IMR-90 (cell line): ENCODE results near the gene ECHS1. TPM values are rescaled to one million over a fixed set of nuclear protein-coding genes. Genes with fewer than 3 reads are reported as not detected.

ENCODE experiments used
- ATAC-seq: fragments of 200-7000 bp; cut with Tn5 transposase; 2 replicates; pipeline ENCODE4 v1.9.1; 2020; ENCODE audit warnings: low read depth, mild to moderate bottlenecking, moderate library complexity
- BruUV-seq: library from RNA; stranded (reverse); fragments of 400-500 nt; replicated peaks from 2 replicates; lab custom pipeline; 2021; lab: Mats Ljungman, UMichigan
- CTCF ChIA-PET: fragments of 300-600 bp; formaldehyde crosslinking; extraction: SDS; loops from one replicate; lab custom pipeline; 2021; ENCODE audit warnings: antibody characterized with exemption; lab: Yijun Ruan, JAX
- POLR2A ChIA-PET: fragments of 300-600 bp; sonication (Branson Sonifier 250); formaldehyde crosslinking; loops from one replicate; lab custom pipeline; 2022; ENCODE audit warnings: antibody characterized with exemption; ENCODE audit not compliant: unreplicated experiment; lab: Charles Lee
- DNase-seq: peaks from one replicate; pipeline ENCODE4 v3.0.0; 2013
- H2AFZ ChIP-seq: replicated peaks from 2 replicates; pipeline ENCODE3; 2013; ENCODE audit warnings: low read length, mild to moderate bottlenecking; ENCODE audit not compliant: poor library complexity
- H2AK5ac ChIP-seq: 2 replicates; pipeline ENCODE4 v1.6.1; 2013; ENCODE audit warnings: low read depth, low read length, inconsistent platforms
- H2AK9ac ChIP-seq: replicated peaks from 2 replicates; pipeline ENCODE3; 2013; ENCODE audit warnings: mild to moderate bottlenecking, low read depth, low read length, moderate library complexity; ENCODE audit not compliant: poor library complexity
- H2BK120ac ChIP-seq: 2 replicates; pipeline ENCODE4 v1.6.1; 2013; ENCODE audit warnings: low read depth, low read length, inconsistent platforms
- H2BK15ac ChIP-seq: 3 replicates; pipeline ENCODE4 v1.6.1; 2013; ENCODE audit warnings: low read depth, low read length, inconsistent platforms
- H2BK20ac ChIP-seq: 2 replicates; pipeline ENCODE4 v1.6.1; 2013; ENCODE audit warnings: low read depth, mild to moderate bottlenecking, inconsistent platforms, low read length, moderate library complexity
- H2BK5ac ChIP-seq: 2 replicates; pipeline ENCODE4 v1.6.1; 2013; ENCODE audit warnings: mild to moderate bottlenecking, low read depth, low read length, inconsistent platforms; ENCODE audit not compliant: poor library complexity, severe bottlenecking
- H3K14ac ChIP-seq: replicated peaks from 2 replicates; pipeline ENCODE4 v1.6.1; 2013; ENCODE audit warnings: low read depth, low read length, inconsistent platforms
- H3K18ac ChIP-seq: 2 replicates; pipeline ENCODE4 v1.6.1; 2013; ENCODE audit warnings: low read depth, low read length, control low read depth
- H3K23ac ChIP-seq: 2 replicates; pipeline ENCODE4 v1.6.1; 2013; ENCODE audit warnings: low read depth, low read length, inconsistent platforms
- H3K27ac ChIP-seq: 2 replicates; pipeline ENCODE4 v1.5.1; 2013; ENCODE audit warnings: mild to moderate bottlenecking, control low read depth, low read length; ENCODE audit not compliant: insufficient read depth
- H3K27me3 ChIP-seq: 2 replicates; pipeline ENCODE4 v1.6.1; 2013; ENCODE audit warnings: low read length; ENCODE audit not compliant: control insufficient read depth, insufficient read depth
- H3K36me3 ChIP-seq: 2 replicates; pipeline ENCODE4 v1.6.1; 2013; ENCODE audit warnings: low read length, mixed read lengths; ENCODE audit not compliant: control insufficient read depth, insufficient read depth
- H3K4ac ChIP-seq: 2 replicates; pipeline ENCODE4 v1.6.1; 2013; ENCODE audit warnings: low read depth, low read length, inconsistent platforms
- H3K4me1 ChIP-seq: 2 replicates; pipeline ENCODE4 v1.6.1; 2013; ENCODE audit warnings: low read length, mixed read lengths; ENCODE audit not compliant: control insufficient read depth, insufficient read depth
- H3K4me2 ChIP-seq: 2 replicates; pipeline ENCODE4 v1.6.1; 2013; ENCODE audit warnings: low read depth, mild to moderate bottlenecking, control low read depth, low read length, moderate library complexity
- H3K4me3 ChIP-seq: 2 replicates; pipeline ENCODE4 v1.5.1; 2013; ENCODE audit warnings: low read depth, mild to moderate bottlenecking, control low read depth, low read length, moderate library complexity; ENCODE audit not compliant: insufficient read depth
- H3K56ac ChIP-seq: 2 replicates; pipeline ENCODE4 v1.6.1; 2013; ENCODE audit warnings: low read length, inconsistent platforms; ENCODE audit not compliant: insufficient read depth; ENCODE audit errors: extremely low read depth
- H3K79me1 ChIP-seq, 2 experiments: 2 replicates each; pipeline ENCODE4 v1.6.1; 2013; ENCODE audit warnings: low read length in 2 of 2, inconsistent platforms in 1 of 2, low read depth in 1 of 2
- H3K9ac ChIP-seq: 2 replicates; pipeline ENCODE4 v1.6.1; 2013; ENCODE audit warnings: low read depth, low read length, control low read depth
- H3K9me1 ChIP-seq: 2 replicates; pipeline ENCODE4 v1.6.1; 2013; ENCODE audit warnings: low read length, inconsistent platforms; ENCODE audit not compliant: insufficient read depth
- H3K9me3 ChIP-seq: 2 replicates; pipeline ENCODE4 v1.6.1; 2013; ENCODE audit warnings: low read length; ENCODE audit not compliant: control insufficient read depth, insufficient read depth
- H4K20me1 ChIP-seq: 2 replicates; pipeline ENCODE4 v1.6.1; 2013; ENCODE audit warnings: low read length, inconsistent platforms; ENCODE audit not compliant: insufficient read depth
- H4K5ac ChIP-seq: 2 replicates; pipeline ENCODE4 v1.6.1; 2013; ENCODE audit warnings: mild to moderate bottlenecking, low read depth, low read length, control low read depth
- H4K8ac ChIP-seq, 2 experiments: 2 replicates each; pipeline ENCODE4 v1.6.1; 2013; ENCODE audit warnings: low read depth in 2 of 2, low read length in 2 of 2, control low read depth in 1 of 2, inconsistent platforms in 1 of 2
- H4K91ac ChIP-seq: 2 replicates; pipeline ENCODE4 v1.6.1; 2013; ENCODE audit warnings: low read depth, low read length, inconsistent platforms; ENCODE audit not compliant: insufficient read depth
- BHLHE40 ChIP-seq: fragments of 150-350 bp; IDR thresholded peaks from 2 replicates; pipeline ENCODE4 v1.6.1; 2016; ENCODE audit warnings: mild to moderate bottlenecking, low read depth, low read length
- CEBPB ChIP-seq: IDR thresholded peaks from 2 replicates; pipeline ENCODE4 v1.6.1; 2012; ENCODE audit warnings: low read depth, low read length, improper control_type of control experiment
- CHD1 ChIP-seq: IDR thresholded peaks from 2 replicates; pipeline ENCODE4 v1.6.1; 2012; ENCODE audit warnings: low read depth, low read length, improper control_type of control experiment
- CTCF ChIP-seq: conservative IDR thresholded peaks from 2 replicates; pipeline ENCODE4 v1.5.1; 2012; ENCODE audit warnings: mild to moderate bottlenecking, low read depth, low read length, improper control_type of control experiment
- ELK1 ChIP-seq: fragments of 150-350 bp; IDR thresholded peaks from 2 replicates; pipeline ENCODE4 v1.6.1; 2016; ENCODE audit warnings: low read depth, mild to moderate bottlenecking, low read length, moderate library complexity, borderline replicate concordance
- FOS ChIP-seq: fragments of 150-350 bp; IDR thresholded peaks from 2 replicates; pipeline ENCODE4 v1.6.1; 2016; ENCODE audit warnings: low read depth, low read length
- MAFK ChIP-seq: IDR thresholded peaks from 2 replicates; pipeline ENCODE4 v1.6.1; 2012; ENCODE audit warnings: low read depth, low read length, improper control_type of control experiment
- MAZ ChIP-seq: IDR thresholded peaks from 2 replicates; pipeline ENCODE4 v1.6.1; 2012; ENCODE audit warnings: low read depth, mild to moderate bottlenecking, low read length, improper control_type of control experiment, moderate library complexity, borderline replicate concordance
- MXI1 ChIP-seq: IDR thresholded peaks from 2 replicates; pipeline ENCODE4 v1.6.1; 2012; ENCODE audit warnings: low read depth, mild to moderate bottlenecking, low read length, moderate library complexity, borderline replicate concordance
- NFE2L2 ChIP-seq: fragments of 150-350 bp; IDR thresholded peaks from 2 replicates; pipeline ENCODE4 v1.6.1; 2016; ENCODE audit warnings: low read depth, mild to moderate bottlenecking, low read length
- POLR2A ChIP-seq: IDR thresholded peaks from 2 replicates; pipeline ENCODE4 v1.6.1; 2012; ENCODE audit warnings: mild to moderate bottlenecking, low read depth, low read length
- RAD21 ChIP-seq: IDR thresholded peaks from 2 replicates; pipeline ENCODE4 v1.6.1; 2012; ENCODE audit warnings: low read length, improper control_type of control experiment
- RCOR1 ChIP-seq: IDR thresholded peaks from 2 replicates; pipeline ENCODE4 v1.6.1; 2012; ENCODE audit warnings: mild to moderate bottlenecking, low read length, improper control_type of control experiment; ENCODE audit not compliant: insufficient replicate concordance
- RFX5 ChIP-seq: IDR thresholded peaks from 2 replicates; pipeline ENCODE4 v1.8.0; 2012; ENCODE audit warnings: low read depth, mild to moderate bottlenecking, low read length, moderate library complexity
- SMC3 ChIP-seq: fragments of 150-350 bp; IDR thresholded peaks from 2 replicates; pipeline ENCODE4 v1.6.1; 2016; ENCODE audit warnings: low read depth, mild to moderate bottlenecking, antibody characterized with exemption, low read length, moderate library complexity
- USF2 ChIP-seq: fragments of 150-350 bp; IDR thresholded peaks from 2 replicates; pipeline ENCODE4 v1.6.1; 2017; ENCODE audit warnings: mild to moderate bottlenecking, antibody characterized with exemption, low read length, low read depth
- WGBS, 2 experiments: methylation state at CpG; one replicate each; pipeline versions ENCODE4 v1.1.5 to v1.1.7; 2013; ENCODE audit warnings: missing lambda C conversion rate in 2 of 2; ENCODE audit not compliant: insufficient read length in 1 of 2; ENCODE audit errors: extremely low coverage in 2 of 2; 5-methylcytosine and 5-hydroxymethylcytosine counted together
- dilution Hi-C: fragments of 300-500 bp; cut with HindIII; formaldehyde crosslinking; loops from one replicate; pipeline ENCODE4 v1.14.3; 2018; ENCODE audit warnings: low sequenced_read_pairs; ENCODE audit not compliant: unreplicated experiment
- in situ Hi-C: fragments of 300-500 bp; cut with MboI; formaldehyde crosslinking; loops from 3 replicates; pipeline ENCODE4 v1.14.3; 2019; ENCODE audit warnings: low sequenced_read_pairs, inconsistent platforms, mixed read lengths
- intact Hi-C: fragments of 100-400 bp; cut with micrococcal nuclease; formaldehyde crosslinking; loops from 2 replicates; pipeline ENCODE4 v1.10.0; 2022
- polyA plus RNA-seq, 3 experiments: library from polyadenylated mRNA; depleted of rRNA; stranded (reverse); fragments of >200 nt; gene quantifications; 2 replicates each; pipeline ENCODE4 v1.2.3, GENCODE V29; 2012; ENCODE audit warnings: low replicate concordance in 1 of 3
- total RNA-seq: library from RNA; depleted of rRNA; stranded (reverse); fragments of >200 nt; gene quantifications from 2 replicates; pipeline ENCODE4 v1.2.3, GENCODE V29; 2012

ECHS1 gene
- total and polyA plus RNA-seq, 2 of the 4 experiments (the other 2 are of a cell fraction) = 60.8 to 84.2 TPM

- H3K36me3 ChIP-seq = peaks cover 5% of the 10 kb centered on the region
- H3K18ac ChIP-seq = no peak overlapping the region
- ATAC-seq = no peak
- intact Hi-C loops (no loop called here), dilution Hi-C loops (no loop called here), in situ Hi-C loops (no loop called here)
- H3K56ac ChIP-seq = no peak overlapping the region
- no peak overlapping the region for H3K14ac ChIP-seq
- no peak overlapping the region for H2AK5ac ChIP-seq
- H2AFZ ChIP-seq = no peak overlapping the region
- peaks cover 0 to 10% of the 10 kb centered on the region in 2 experiments; a peak in 3 of 4 replicates for H3K79me1 ChIP-seq
- TF ChIP-seq CEBPB (no peak), MAFK (no peak), RAD21 (no peak), POLR2A (no peak), ELK1 (no peak), MAZ (no peak), RFX5 (no peak), CHD1 (no peak), CTCF (no peak), NFE2L2 (no peak), SMC3 (no peak), MXI1 (no peak), FOS (no peak), USF2 (no peak), RCOR1 (no peak), BHLHE40 (no peak)
- no peak overlapping the region for H2AK9ac ChIP-seq
- H3K27me3 ChIP-seq = no peaks in the 10 kb centered on the region
- H3K4me1 ChIP-seq = peaks cover 5% of the 10 kb centered on the region
- H3K4me3 ChIP-seq = no peak overlapping the region
- peaks cover 8% of the 10 kb centered on the region; the same call in 1 of the 2 replicates for H3K9me1 ChIP-seq
- no peak overlapping the region for H3K9ac ChIP-seq
- H3K4me2 ChIP-seq = no peak overlapping the region
- POLR2A ChIA-PET = no interaction called here
- WGBS, 2 experiments = 100% methylated on average over 2 of the region's 8 CpGs; no CpG with 5 or more reads in 1 of the 2 experiments
- no peak overlapping the region for H2BK5ac ChIP-seq
- no peak overlapping the region for H2BK20ac ChIP-seq
- H3K9me3 ChIP-seq = no peaks in the 10 kb centered on the region
- no peak overlapping the region for H4K5ac ChIP-seq
- no peak overlapping the region for H2BK120ac ChIP-seq
- H3K23ac ChIP-seq = no peak overlapping the region
- CTCF ChIA-PET = no interaction called here
- no peak overlapping the region for H3K27ac ChIP-seq
- H3K4ac ChIP-seq = no peak overlapping the region
- H4K91ac ChIP-seq = no peak overlapping the region
- no TSS peak for BruUV-seq
- H4K8ac ChIP-seq = no peak overlapping the region
- no peak for DNase-seq
- no peaks in the 10 kb centered on the region for H4K20me1 ChIP-seq
- no peak overlapping the region for H2BK15ac ChIP-seq
Measured at GRCh38 chr10:133381036-133381435, 7.9 kb upstream of the ECHS1 start.
